ENCODE results near the gene ACLY. TPM values are rescaled to one million over a fixed set of nuclear protein-coding genes. Genes with fewer than 3 reads are reported as not detected.

Gene ACLY
- total and polyA plus RNA-seq, 2 of the 13 experiments (the other 11 are each of a cell fraction or from before 2014, with no cell fraction given), result 111 to 218 TPM

- TF ChIP-seq MTERF4 (CRISPR knock-in tag; IDR thresholded peaks at IDR 0.05) (peak; percentile 57; the same call in 1 of the 2 replicates), NR1H2 (CRISPR knock-in tag; IDR thresholded peaks at IDR 0.05; ENCODE audit: borderline replicate concordance, low read depth) (no peak), MAX (IDR thresholded peaks at IDR 0.05) (no peak), ZNF382 (CRISPR knock-in tag; IDR thresholded peaks at IDR 0.05; ENCODE audit: borderline replicate concordance) (no peak), MIER3 (CRISPR knock-in tag; IDR thresholded peaks at IDR 0.05; ENCODE audit: borderline replicate concordance) (no peak), SKIL (CRISPR knock-in tag; IDR thresholded peaks at IDR 0.05; ENCODE audit: borderline replicate concordance) (no peak), RBAK (CRISPR knock-in tag; IDR thresholded peaks at IDR 0.05) (0 out of 2 replicates have a peak, but pooled peaks have one; percentile 27), ELK4 (CRISPR knock-in tag; IDR thresholded peaks at IDR 0.05; ENCODE audit: borderline replicate concordance) (no peak), MYNN (CRISPR knock-in tag; IDR thresholded peaks at IDR 0.05; ENCODE audit: low read depth) (no peak), TGIF2 (CRISPR knock-in tag; IDR thresholded peaks at IDR 0.05) (no peak), ZNF569 (CRISPR knock-in tag; IDR thresholded peaks at IDR 0.05; ENCODE audit: borderline replicate concordance) (no peak), ZNF782 (CRISPR knock-in tag; IDR thresholded peaks at IDR 0.05; ENCODE audit: borderline replicate concordance) (no peak), ZNF205 (CRISPR knock-in tag; IDR thresholded peaks at IDR 0.05) (no peak), SCMH1 (CRISPR knock-in tag; IDR thresholded peaks at IDR 0.05; ENCODE audit: borderline replicate concordance) (no peak), SOX6 (IDR thresholded peaks at IDR 0.05) (no peak), SOX6 (CRISPR knock-in tag; IDR thresholded peaks at IDR 0.05) (no peak), ZNF567 (CRISPR knock-in tag; IDR thresholded peaks at IDR 0.05; ENCODE audit: borderline replicate concordance) (no peak; the same call in 1 of the 2 replicates), RAD51 (IDR thresholded peaks at IDR 0.05; ENCODE audit: borderline replicate concordance) (no peak), IKZF1 (IDR thresholded peaks at IDR 0.05) (no peak), LCORL (IDR thresholded peaks at IDR 0.05) (no peak), LCORL (CRISPR knock-in tag; IDR thresholded peaks at IDR 0.05) (peak; percentile 57), ARID4A (CRISPR knock-in tag; IDR thresholded peaks at IDR 0.05; ENCODE audit: borderline replicate concordance) (0 out of 2 replicates have a peak, but pooled peaks have one; percentile 5), ATF1 (CRISPR knock-in tag; IDR thresholded peaks at IDR 0.05) (no peak)
Observed at GRCh38 chr17:41919840-41920579, 1.3 kb upstream of the ACLY start (continued).

Measured in HepG2 (cell line).